IPS DF 6.9 (cell line): ENCODE data around the gene TPM2.

Experiments used
- DNase-seq: peaks from one replicate; pipeline ENCODE4 v3.0.0-alpha.2; 2013; ENCODE audit warnings: low read depth, low spot score
- H3K27ac ChIP-seq: one replicate; pipeline ENCODE4 v1.5.1; 2013; ENCODE audit warnings: low read length, control low read depth
- H3K27me3 ChIP-seq: 2 replicates; pipeline ENCODE4 v1.6.1; 2013; ENCODE audit warnings: mild to moderate bottlenecking, low read length; ENCODE audit not compliant: control insufficient read depth, insufficient read depth
- H3K36me3 ChIP-seq: 2 replicates; pipeline ENCODE4 v1.6.1; 2013; ENCODE audit warnings: low read length; ENCODE audit not compliant: control insufficient read depth, insufficient read depth
- H3K4me1 ChIP-seq: 2 replicates; pipeline ENCODE4 v1.6.1; 2013; ENCODE audit warnings: low read length; ENCODE audit not compliant: control insufficient read depth, insufficient read depth
- H3K4me3 ChIP-seq: 2 replicates; pipeline ENCODE4 v1.5.1; 2013; ENCODE audit warnings: mild to moderate bottlenecking, low read length
- H3K9me3 ChIP-seq: 2 replicates; pipeline ENCODE4 v1.6.1; 2013; ENCODE audit warnings: low read length, inconsistent platforms; ENCODE audit not compliant: control insufficient read depth, insufficient read depth
- WGBS: extraction: QIAGEN DNeasy Blood & Tissue Kit; methylation state at CpG from one replicate; pipeline ENCODE4 v1.1.7; 2013; ENCODE audit warnings: mixed read lengths, missing lambda C conversion rate; ENCODE audit not compliant: insufficient read length, insufficient coverage; 5-methylcytosine and 5-hydroxymethylcytosine counted together

TPM2 gene

DNA sequence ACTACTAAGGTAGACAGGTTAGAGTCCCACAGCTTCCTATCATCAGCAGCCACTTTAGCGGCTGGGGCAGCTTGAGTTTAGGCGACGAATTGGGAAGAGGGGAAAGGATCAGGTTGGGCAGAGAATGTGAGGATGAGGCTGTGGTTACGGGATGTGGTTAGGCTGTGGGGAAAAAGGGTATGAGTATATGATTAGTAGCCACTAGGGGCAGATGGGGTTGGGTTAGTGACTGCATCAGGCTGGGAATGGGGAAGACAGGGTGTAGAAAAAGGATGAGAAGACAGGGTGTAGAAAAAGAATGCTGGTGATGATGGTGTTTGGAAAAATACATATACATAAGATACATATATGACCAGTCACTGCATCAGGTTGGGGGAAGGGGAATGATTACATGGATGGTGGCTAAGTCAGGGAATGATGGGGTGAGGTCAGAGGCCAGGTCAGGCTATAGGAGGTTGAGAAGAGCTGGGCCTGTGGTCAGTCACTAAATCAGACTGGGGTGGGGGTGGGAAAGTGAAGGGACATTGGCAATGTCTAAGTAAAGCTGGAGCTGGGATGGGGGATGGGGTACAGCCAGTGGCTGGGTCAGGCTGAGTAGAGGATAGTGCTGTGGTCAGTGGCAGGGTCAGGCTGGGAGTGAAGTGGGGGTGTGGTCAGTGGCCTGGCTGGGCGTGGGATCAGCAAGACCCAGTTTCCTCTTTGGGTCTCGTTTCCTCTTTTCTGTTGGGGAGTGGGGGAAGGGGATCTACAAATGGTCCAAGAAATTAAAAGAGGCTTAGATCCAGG is 40.2 kb upstream of the TPM2 start:
- no peak for DNase-seq
- Histone ChIP-seq H3K27ac (no peak overlapping the region), H3K4me1 (peaks cover 15% of the 10 kb centered on the region), H3K4me3 (no peak overlapping the region), H3K36me3 (no peaks in the 10 kb centered on the region), H3K9me3 (no peaks in the 10 kb centered on the region), H3K27me3 (no peaks in the 10 kb centered on the region)
- WGBS = no CpG with 5 or more reads among the region's 6 CpGs

DNA sequence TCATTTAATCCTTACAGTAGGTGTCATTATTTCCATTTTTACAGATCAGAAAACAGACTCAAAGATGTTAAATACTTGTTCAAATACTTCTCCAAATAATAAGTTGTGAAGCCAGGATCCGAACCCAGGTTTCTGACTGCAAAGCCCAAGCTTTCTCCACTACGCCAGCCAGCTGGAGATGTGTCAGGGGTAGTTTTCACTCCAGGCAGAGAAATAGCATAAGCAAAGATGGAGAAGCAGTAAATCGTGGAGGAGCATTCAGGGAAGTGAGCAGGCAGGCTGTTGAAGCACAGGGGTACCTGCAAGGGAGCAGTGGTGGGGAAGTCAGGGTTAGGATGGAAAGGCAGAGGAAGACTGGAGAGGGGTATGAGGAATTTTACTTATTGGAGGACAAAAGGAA is 39.4 kb upstream of the TPM2 start:
- no CpG with 5 or more reads among the region's 3 CpGs for WGBS
- DNase-seq = no peak
- Histone ChIP-seq H3K4me1 (peaks cover 15% of the 10 kb centered on the region), H3K9me3 (no peaks in the 10 kb centered on the region), H3K4me3 (no peak overlapping the region), H3K27ac (no peak overlapping the region), H3K27me3 (no peaks in the 10 kb centered on the region), H3K36me3 (peaks cover 1% of the 10 kb centered on the region; the same call in 1 of the 2 replicates)

GRCh38 chr9:35728041-35728971 is 38.6 kb upstream of the TPM2 start:
- H3K27me3 ChIP-seq = no peaks in the 10 kb centered on the region
- no peaks in the 10 kb centered on the region for H3K9me3 ChIP-seq
- DNase-seq = no peak
- WGBS = 100% methylated on average over 1 of the region's 10 CpGs
- peaks cover 15% of the 10 kb centered on the region for H3K4me1 ChIP-seq
- H3K27ac ChIP-seq = no peak overlapping the region
- H3K36me3 ChIP-seq = peaks cover 5% of the 10 kb centered on the region; the same call in 1 of the 2 replicates
- no peak overlapping the region for H3K4me3 ChIP-seq

- WGBS = no CpG with 5 or more reads among the region's 5 CpGs
- H3K27me3 ChIP-seq = no peaks in the 10 kb centered on the region
- H3K27ac ChIP-seq = no peak overlapping the region
- DNase-seq = no peak
- peaks cover 7% of the 10 kb centered on the region for H3K36me3 ChIP-seq
- peaks cover 15% of the 10 kb centered on the region for H3K4me1 ChIP-seq
- no peak overlapping the region for H3K4me3 ChIP-seq
- H3K9me3 ChIP-seq = no peaks in the 10 kb centered on the region
These were observed 37.9 kb upstream of the TPM2 start for GRCh38 chr9:35727676-35728040.

GRCh38 chr9:35726931-35727330 is 37.2 kb upstream of the TPM2 start:
- no peaks in the 10 kb centered on the region for H3K9me3 ChIP-seq
- no peak for DNase-seq
- peaks cover 15% of the 10 kb centered on the region for H3K4me1 ChIP-seq
- H3K4me3 ChIP-seq = no peak overlapping the region
- H3K36me3 ChIP-seq = peaks cover 12% of the 10 kb centered on the region
- no peaks in the 10 kb centered on the region for H3K27me3 ChIP-seq
- no CpG with 5 or more reads among the region's 3 CpGs for WGBS
- H3K27ac ChIP-seq = no peak overlapping the region

GRCh38 chr9:35725362-35725761 is 35.6 kb upstream of the TPM2 start:
- no peaks in the 10 kb centered on the region for H3K27me3 ChIP-seq
- no peaks in the 10 kb centered on the region for H3K9me3 ChIP-seq
- no peak overlapping the region for H3K27ac ChIP-seq
- peaks cover 19% of the 10 kb centered on the region for H3K36me3 ChIP-seq
- peaks cover 15% of the 10 kb centered on the region for H3K4me1 ChIP-seq
- no peak for DNase-seq
- no peak overlapping the region for H3K4me3 ChIP-seq
- WGBS = no CpG with 5 or more reads among the region's 11 CpGs

DNA sequence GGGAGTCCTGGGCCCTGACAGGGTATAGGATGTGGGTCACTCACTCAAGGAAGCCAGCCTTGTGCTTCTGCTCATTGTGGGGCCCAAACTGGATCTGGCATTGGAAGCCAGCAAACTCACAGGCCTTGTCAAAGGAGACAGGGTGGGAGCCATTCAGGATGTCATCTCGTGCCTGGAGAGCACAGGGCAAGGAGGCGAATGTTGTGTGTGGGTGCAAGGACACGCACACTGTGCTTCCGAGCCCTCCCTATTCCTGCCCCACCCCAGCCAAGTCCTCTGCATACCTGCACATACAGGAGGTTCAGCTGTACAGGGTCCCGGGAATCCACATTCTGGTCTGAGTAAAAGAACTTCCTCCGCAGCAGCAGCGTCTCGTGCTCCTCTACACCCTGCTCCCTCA is 34.2 kb upstream of the TPM2 start:
- DNase-seq = no peak
- H3K4me1 ChIP-seq = peaks cover 11% of the 10 kb centered on the region
- WGBS = no CpG with 5 or more reads among the region's 8 CpGs
- no peaks in the 10 kb centered on the region for H3K9me3 ChIP-seq
- peaks cover 32% of the 10 kb centered on the region for H3K36me3 ChIP-seq
- H3K27ac ChIP-seq = no peak overlapping the region
- no peaks in the 10 kb centered on the region for H3K27me3 ChIP-seq
- no peak overlapping the region for H3K4me3 ChIP-seq

- WGBS = no CpG with 5 or more reads among the region's 2 CpGs
- H3K27me3 ChIP-seq = no peaks in the 10 kb centered on the region
- no peak for DNase-seq
- H3K4me3 ChIP-seq = no peak overlapping the region
- no peaks in the 10 kb centered on the region for H3K9me3 ChIP-seq
- H3K4me1 ChIP-seq = peaks cover 7% of the 10 kb centered on the region
- no peak overlapping the region for H3K27ac ChIP-seq
- H3K36me3 ChIP-seq = peaks cover 35% of the 10 kb centered on the region
These were observed 33.7 kb upstream of the TPM2 start for GRCh38 chr9:35723426-35723825.

GRCh38 chr9:35719546-35719945 is 29.8 kb upstream of the TPM2 start:
- Histone ChIP-seq H3K27me3 (no peaks in the 10 kb centered on the region), H3K4me1 (no peaks in the 10 kb centered on the region; the same call in 1 of the 2 replicates), H3K9me3 (no peaks in the 10 kb centered on the region), H3K27ac (no peak overlapping the region), H3K4me3 (no peak overlapping the region), H3K36me3 (peaks cover 48% of the 10 kb centered on the region)
- no CpG with 5 or more reads among the region's 4 CpGs for WGBS
- no peak for DNase-seq

- WGBS = no CpG with 5 or more reads among the region's 15 CpGs
- Histone ChIP-seq H3K4me1 (no peaks in the 10 kb centered on the region; the same call in 1 of the 2 replicates), H3K27ac (no peak overlapping the region), H3K9me3 (no peaks in the 10 kb centered on the region), H3K36me3 (peaks cover 50% of the 10 kb centered on the region), H3K4me3 (no peak overlapping the region), H3K27me3 (no peaks in the 10 kb centered on the region)
- no peak for DNase-seq
These were observed 29.2 kb upstream of the TPM2 start for GRCh38 chr9:35718721-35719511.
